Neural progenitor cell (in vitro differentiated cells): ENCODE results near the gene PLEKHF1.

Source experiments
- CTCF ChIP-seq: fragments of 200-600 bp; sonication (generic); IDR thresholded peaks from 2 replicates; pipeline ENCODE4 v1.5.1; 2017; ENCODE audit warnings: antibody characterized with exemption, mild to moderate bottlenecking
- EZH2 ChIP-seq: fragments of 200-600 bp; sonication (generic); IDR thresholded peaks from 2 replicates; pipeline ENCODE4 v1.6.1; 2017; ENCODE audit warnings: antibody characterized with exemption, mild to moderate bottlenecking, moderate library complexity

DNA sequence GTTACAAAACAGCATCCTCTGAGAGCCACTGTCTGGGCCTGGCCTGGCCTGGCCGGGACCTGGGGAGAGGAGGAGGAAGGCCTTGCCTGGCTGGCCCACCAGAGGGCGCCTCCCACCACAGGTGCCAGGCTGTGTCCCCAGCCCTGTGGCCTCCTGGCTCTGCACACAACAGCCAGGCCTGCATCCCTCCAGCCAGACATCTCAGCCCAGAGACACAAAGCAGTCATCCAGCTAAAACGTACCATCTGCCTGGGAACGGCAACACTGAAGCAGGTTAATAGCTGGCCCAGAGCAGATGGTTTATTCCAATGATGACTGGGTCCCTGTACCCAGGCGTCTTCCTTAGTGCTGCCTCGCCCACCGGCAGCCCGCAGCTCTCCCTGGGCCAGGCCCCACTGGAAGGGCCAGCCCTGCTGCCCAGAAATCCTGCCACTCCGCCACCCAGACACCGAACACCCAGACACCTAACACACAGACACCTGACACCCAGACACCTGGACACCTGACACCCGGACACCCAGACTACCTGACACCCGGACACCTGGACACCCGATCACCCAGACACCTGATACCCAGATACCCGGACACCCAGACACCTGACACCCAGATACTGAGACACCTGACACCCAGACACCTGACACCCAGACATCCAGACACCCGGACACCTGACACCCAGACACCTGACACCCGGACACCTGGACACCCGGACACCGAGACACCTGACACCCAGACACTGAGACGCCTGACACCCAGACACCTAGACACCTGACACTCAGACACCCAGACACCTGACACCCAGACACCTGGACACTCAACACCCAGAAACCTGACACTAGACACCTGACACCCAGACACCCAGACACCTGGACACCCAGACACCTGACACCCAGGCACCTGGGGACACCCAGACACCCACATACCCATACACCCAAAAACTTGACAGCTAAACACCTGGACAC, 29.7 kb downstream of the PLEKHF1 start:
- TF ChIP-seq CTCF = peak; percentile 92
- TF ChIP-seq EZH2 = no peak
